Naive B cell (primary cell): ENCODE results near the gene SHANK2. TPM values are rescaled to one million over a fixed set of nuclear protein-coding genes. Genes with fewer than 3 reads are reported as not detected.

Experiments
- ATAC-seq, 2 donors: fragments of 150-1000 bp; cut with Tn5 transposase; 2 replicates each; pipeline ENCODE4 v1.10.0; 2021; ENCODE audit warnings: low read depth in 2 of 2, mild to moderate bottlenecking in 2 of 2, moderate library complexity in 2 of 2
- DNase-seq: peaks from one replicate; pipeline ENCODE4 v3.0.0; 2022
- H3K27ac Mint-ChIP-seq, 6 donors: one replicate each; pipeline ENCODE4 v1.8.0; 2020 to 2022; ENCODE audit warnings: mild to moderate bottlenecking in 6 of 6, mixed read lengths in 6 of 6, moderate library complexity in 5 of 6, inconsistent platforms in 2 of 6
- H3K27me3 Mint-ChIP-seq, 3 donors: one replicate each; pipeline ENCODE4 v1.8.0; 2021 to 2022; ENCODE audit warnings: mixed read lengths in 3 of 3, mild to moderate bottlenecking in 1 of 3
- H3K36me3 Mint-ChIP-seq, 2 donors: one replicate each; pipeline ENCODE4 v1.8.0; 2020 to 2022; ENCODE audit warnings: mixed read lengths in 2 of 2, inconsistent platforms in 1 of 2, mild to moderate bottlenecking in 1 of 2
- H3K4me1 Mint-ChIP-seq, 3 donors: one replicate each; pipeline ENCODE4 v1.8.0; 2020 to 2022; ENCODE audit warnings: mixed read lengths in 3 of 3, inconsistent platforms in 1 of 3, mild to moderate bottlenecking in 1 of 3, moderate library complexity in 1 of 3
- H3K4me3 Mint-ChIP-seq, 8 donors: one replicate each; pipeline ENCODE4 v1.8.0; 2020 to 2022; ENCODE audit warnings: mild to moderate bottlenecking in 8 of 8, mixed read lengths in 8 of 8, moderate library complexity in 8 of 8, inconsistent platforms in 2 of 8
- H3K9me3 Mint-ChIP-seq, 7 donors: one replicate each; pipeline ENCODE4 v1.8.0; 2020 to 2022; ENCODE audit warnings: mixed read lengths in 7 of 7, mild to moderate bottlenecking in 5 of 7, inconsistent platforms in 2 of 7, moderate library complexity in 1 of 7
- polyA plus RNA-seq, 6 donors: library from polyadenylated mRNA; unstranded; fragments of 300-500 nt; fragmentation: Illumina TruSeq; gene quantifications; one replicate each; pipeline ENCODE4 v1.2.3, GENCODE V29; 2021; ENCODE audit warnings: low read depth in 6 of 6

Gene SHANK2
- not detected for polyA plus RNA-seq

GRCh38 chr11:71252269-71252769, at the start of gene SHANK2:
Gene SHANK2 (minus strand): TSS chr11:71252577. CDS start chr11:71147326, 105,251 bp downstream.
- Mint-ChIP-seq H3K27ac (peak within 1 kb of the TSS in 2 of 6 donors; percentile 78 to 81), H3K9me3 (peaks cover 0 to 8% (median 0%) of the 10 kb centered on the region in 7 donors), H3K4me3 (peak within 1 kb of the TSS; percentile 73 to 87 (median 80)), H3K27me3 (peaks cover 56 to 77% (median 56%) of the 10 kb centered on the region in 3 donors), H3K4me1 (peaks cover 7 to 25% (median 23%) of the 10 kb centered on the region in 3 donors), H3K36me3 (no peaks in the 10 kb centered on the region)
- no peak for DNase-seq
- peak; percentile 25 to 27 for ATAC-seq

- Mint-ChIP-seq H3K9me3 (peaks cover 0 to 1% (median 0%) of the 10 kb centered on the region in 7 donors), H3K4me3 (no peak overlapping the region), H3K4me1 (no peaks in the 10 kb centered on the region), H3K36me3 (no peaks in the 10 kb centered on the region), H3K27ac (peak overlapping the region in 1 of 6 donors; percentile 72), H3K27me3 (peaks cover 21 to 55% (median 47%) of the 10 kb centered on the region in 3 donors)
- ATAC-seq = no peak
- DNase-seq = no peak
These were observed 49.6 kb upstream of the SHANK2 start for GRCh38 chr11:71301858-71302533.

GRCh38 chr11:71301046-71301857, 48.9 kb upstream of the SHANK2 start:
- H3K27ac Mint-ChIP-seq = no peak overlapping the region
- DNase-seq (no peak), ATAC-seq (no peak)
- H3K4me1 Mint-ChIP-seq = no peaks in the 10 kb centered on the region
- H3K36me3 Mint-ChIP-seq = no peaks in the 10 kb centered on the region
- no peak overlapping the region for H3K4me3 Mint-ChIP-seq
- H3K9me3 Mint-ChIP-seq = peaks cover 0 to 1% (median 0%) of the 10 kb centered on the region in 7 donors
- H3K27me3 Mint-ChIP-seq = peaks cover 27 to 59% (median 53%) of the 10 kb centered on the region in 3 donors

GRCh38 chr11:71300187-71300586, 47.8 kb upstream of the SHANK2 start:
- no peak for DNase-seq
- Mint-ChIP-seq H3K4me3 (no peak overlapping the region), H3K9me3 (peaks cover 0 to 1% (median 0%) of the 10 kb centered on the region in 7 donors), H3K27ac (no peak overlapping the region), H3K36me3 (no peaks in the 10 kb centered on the region), H3K27me3 (peaks cover 32 to 62% (median 58%) of the 10 kb centered on the region in 3 donors), H3K4me1 (no peaks in the 10 kb centered on the region)
- ATAC-seq = no peak

- Mint-ChIP-seq H3K4me3 (no peak overlapping the region), H3K27ac (no peak overlapping the region), H3K36me3 (no peaks in the 10 kb centered on the region), H3K9me3 (peaks cover 0 to 4% (median 0%) of the 10 kb centered on the region in 7 donors), H3K4me1 (no peaks in the 10 kb centered on the region), H3K27me3 (peaks cover 27 to 64% (median 58%) of the 10 kb centered on the region in 3 donors)
- no peak for ATAC-seq
- DNase-seq = no peak
These were observed 46.4 kb upstream of the SHANK2 start for GRCh38 chr11:71298761-71299181.

- Mint-ChIP-seq H3K4me3 (no peak overlapping the region), H3K27ac (no peak overlapping the region), H3K9me3 (peaks cover 0 to 6% (median 0%) of the 10 kb centered on the region in 7 donors), H3K4me1 (no peaks in the 10 kb centered on the region), H3K36me3 (peaks cover 0 to 1% of the 10 kb centered on the region in 2 donors), H3K27me3 (peaks cover 27 to 66% (median 65%) of the 10 kb centered on the region in 3 donors)
- no peak for DNase-seq
- no peak for ATAC-seq
These were observed 45.7 kb upstream of the SHANK2 start for GRCh38 chr11:71298016-71298550.

- no peaks in the 10 kb centered on the region for H3K4me1 Mint-ChIP-seq
- H3K36me3 Mint-ChIP-seq = peaks cover 19 to 25% of the 10 kb centered on the region in 2 donors
- no peak overlapping the region for H3K4me3 Mint-ChIP-seq
- H3K9me3 Mint-ChIP-seq = peaks cover 8 to 35% (median 26%) of the 10 kb centered on the region in 7 donors
- H3K27me3 Mint-ChIP-seq = peaks cover 33 to 66% (median 47%) of the 10 kb centered on the region in 3 donors
- no peak overlapping the region for H3K27ac Mint-ChIP-seq
- ATAC-seq = no peak
- no peak for DNase-seq
These were observed 42.6 kb upstream of the SHANK2 start for GRCh38 chr11:71294846-71295600.

GRCh38 chr11:71293961-71294782, 41.8 kb upstream of the SHANK2 start:
- ATAC-seq (no peak), DNase-seq (no peak)
- Mint-ChIP-seq H3K36me3 (peaks cover 26 to 32% of the 10 kb centered on the region in 2 donors), H3K4me1 (no peaks in the 10 kb centered on the region), H3K27ac (no peak overlapping the region), H3K9me3 (peaks cover 13 to 43% (median 35%) of the 10 kb centered on the region in 7 donors), H3K27me3 (peaks cover 33 to 68% (median 46%) of the 10 kb centered on the region in 3 donors), H3K4me3 (no peak overlapping the region)

- DNase-seq (no peak), ATAC-seq (no peak)
- Mint-ChIP-seq H3K4me1 (no peaks in the 10 kb centered on the region), H3K4me3 (no peak overlapping the region), H3K27me3 (peaks cover 21 to 46% (median 43%) of the 10 kb centered on the region in 3 donors), H3K9me3 (peaks cover 16 to 36% (median 30%) of the 10 kb centered on the region in 7 donors), H3K36me3 (peaks cover 24 to 26% of the 10 kb centered on the region in 2 donors), H3K27ac (no peak overlapping the region)
These were observed 34.6 kb upstream of the SHANK2 start for GRCh38 chr11:71286701-71287643.

- Mint-ChIP-seq H3K36me3 (peaks cover 8% of the 10 kb centered on the region in 2 donors), H3K4me1 (no peaks in the 10 kb centered on the region), H3K27ac (no peak overlapping the region), H3K4me3 (no peak overlapping the region), H3K27me3 (peaks cover 13 to 43% (median 41%) of the 10 kb centered on the region in 3 donors), H3K9me3 (peaks cover 8 to 17% (median 13%) of the 10 kb centered on the region in 7 donors)
- DNase-seq (no peak), ATAC-seq (no peak)
These were observed 32.7 kb upstream of the SHANK2 start for GRCh38 chr11:71285111-71285510.

GRCh38 chr11:71284525-71285092, 32.2 kb upstream of the SHANK2 start:
- no peak overlapping the region for H3K27ac Mint-ChIP-seq
- H3K27me3 Mint-ChIP-seq = peaks cover 16 to 41% (median 40%) of the 10 kb centered on the region in 3 donors
- no peak for DNase-seq
- no peaks in the 10 kb centered on the region for H3K4me1 Mint-ChIP-seq
- H3K9me3 Mint-ChIP-seq = peaks cover 6 to 12% (median 8%) of the 10 kb centered on the region in 7 donors
- ATAC-seq = no peak
- H3K4me3 Mint-ChIP-seq = no peak overlapping the region
- H3K36me3 Mint-ChIP-seq = peaks cover 3% of the 10 kb centered on the region in 2 donors
